Keratinocyte (primary cell): ENCODE measurements around the gene ECSCR. TPM values are rescaled to one million over a fixed set of nuclear protein-coding genes. Genes with fewer than 3 reads are reported as not detected.
"Not testable (repeated sequence)": the region's sequence is repeated elsewhere in the genome, so short reads cannot be mapped to it uniquely, and the experiment has no call there.

ENCODE experiments used
- DNase-seq: peaks from one replicate; pipeline ENCODE4 v3.0.0-alpha.2; 2011; ENCODE audit warnings: low read depth, missing footprints, low spot score
- FAIRE-seq: peaks from 2 replicates; lab custom pipeline; 2011; peaks lifted over from hg19 to GRCh38; lab: Jason Lieb, UNC
- H2AFZ ChIP-seq: 2 replicates; pipeline ENCODE4 v1.6.0; 2012; ENCODE audit warnings: low read length, control low read depth, inconsistent platforms; ENCODE audit not compliant: control insufficient read depth
- H3K27ac ChIP-seq: 2 replicates; pipeline ENCODE4 v1.5.1; 2011; ENCODE audit warnings: low read length; ENCODE audit not compliant: control insufficient read depth, insufficient read depth
- H3K27me3 ChIP-seq: 3 replicates; pipeline ENCODE4 v1.6.0; 2011; ENCODE audit warnings: low read length; ENCODE audit not compliant: control insufficient read depth, insufficient read depth; ENCODE audit errors: extremely low read depth
- H3K36me3 ChIP-seq, 2 experiments: 2 replicates in 1 of 2; 3 replicates in 1 of 2; pipeline ENCODE4 v1.5.1; 2011; ENCODE audit warnings: low read length in 2 of 2, mild to moderate bottlenecking in 1 of 2; ENCODE audit not compliant: control insufficient read depth in 2 of 2, insufficient read depth in 2 of 2; ENCODE audit errors: extremely low read depth in 1 of 2
- H3K4me1 ChIP-seq: 3 replicates; pipeline ENCODE4 v1.5.1; 2011; ENCODE audit warnings: low read length; ENCODE audit not compliant: control insufficient read depth, insufficient read depth; ENCODE audit errors: extremely low read depth
- H3K4me2 ChIP-seq: 3 replicates; pipeline ENCODE4 v1.6.0; 2011; ENCODE audit warnings: low read depth, low read length; ENCODE audit not compliant: control insufficient read depth, insufficient read depth; ENCODE audit errors: extremely low read depth
- H3K4me3 ChIP-seq, 3 experiments: fragments of 200-600 bp in 1 of 3; sonication (generic) in 1 of 3; 2 replicates in 2 of 3; 3 replicates in 1 of 3; pipeline ENCODE4 v1.5.1; 2011 to 2016; ENCODE audit warnings: low read length in 3 of 3, mild to moderate bottlenecking in 3 of 3, control low read depth in 2 of 3, inconsistent platforms in 1 of 3, low read depth in 1 of 3, mixed read lengths in 1 of 3, mixed run types in 1 of 3, moderate library complexity in 1 of 3; ENCODE audit not compliant: control insufficient read depth in 2 of 3, insufficient read depth in 2 of 3; ENCODE audit errors: extremely low read depth in 1 of 3
- H3K79me2 ChIP-seq: 2 replicates; pipeline ENCODE4 v1.6.0; 2012; ENCODE audit warnings: low read length; ENCODE audit not compliant: control insufficient read depth, insufficient read depth
- H3K9ac ChIP-seq: 3 replicates; pipeline ENCODE4 v1.6.0; 2011; ENCODE audit warnings: low read length; ENCODE audit not compliant: control insufficient read depth, insufficient read depth; ENCODE audit errors: extremely low read depth
- H3K9me1 ChIP-seq: 3 replicates; pipeline ENCODE4 v1.6.0; 2011; ENCODE audit warnings: low read length; ENCODE audit not compliant: control insufficient read depth, insufficient read depth; ENCODE audit errors: extremely low read depth
- H3K9me3 ChIP-seq: 2 replicates; pipeline ENCODE4 v1.5.1; 2012; ENCODE audit warnings: low read depth, low read length; ENCODE audit not compliant: control insufficient read depth
- H4K20me1 ChIP-seq: 3 replicates; pipeline ENCODE4 v1.6.0; 2011; ENCODE audit warnings: low read length; ENCODE audit not compliant: control insufficient read depth, insufficient read depth; ENCODE audit errors: extremely low read depth
- EZH2 ChIP-seq: IDR thresholded peaks from one replicate; pipeline ENCODE4 v1.6.1; 2012; ENCODE audit warnings: inconsistent platforms, mild to moderate bottlenecking, low read length, moderate library complexity
- dilution Hi-C: fragments of 300-500 bp; cut with MboI; formaldehyde crosslinking; loops from one replicate; pipeline ENCODE4 v1.7.0; 2020; ENCODE audit warnings: low sequenced_read_pairs; ENCODE audit not compliant: extremely low pct_ligation_motif_present
- polyA minus RNA-seq, 3 experiments: library from RNA; depleted of rRNA, polyadenylated mRNA; stranded (reverse); fragments of >200 nt; gene quantifications; 1 replicate in 1 of 3; 2 replicates in 1 of 3; 3 replicates in 1 of 3; pipeline ENCODE4 v1.2.3, GENCODE V29; 2011
- polyA plus RNA-seq, 5 experiments: library from polyadenylated mRNA; depleted of rRNA in 3 of 5; stranded (reverse) in 3 of 5; stranded (forward) in 1 of 5; unstranded in 1 of 5; fragments of >200 nt; gene quantifications; 1 replicate in 1 of 5; 2 replicates in 3 of 5; 3 replicates in 1 of 5; pipeline versions ENCODE4 v1.2.1 to v1.2.3, GENCODE V29; 2011 to 2012; ENCODE audit warnings: missing spikeins in 2 of 5, low read depth in 1 of 5, low replicate concordance in 1 of 5
- TF ChIP-seq, protein P1 (sequence below), 3 experiments: IDR thresholded peaks in 1 of 3; conservative IDR thresholded peaks in 1 of 3; optimal IDR thresholded peaks in 1 of 3; 2 replicates in 2 of 3; 3 replicates in 1 of 3; pipeline versions ENCODE3 to v1.5.1; 2011; ENCODE audit warnings: low read length in 3 of 3, mild to moderate bottlenecking in 3 of 3, moderate library complexity in 2 of 3, control low read depth in 1 of 3, inconsistent platforms in 1 of 3; ENCODE audit not compliant: insufficient read depth in 2 of 3; ENCODE audit errors: extremely low read depth in 1 of 3

Gene ECSCR, protein sequence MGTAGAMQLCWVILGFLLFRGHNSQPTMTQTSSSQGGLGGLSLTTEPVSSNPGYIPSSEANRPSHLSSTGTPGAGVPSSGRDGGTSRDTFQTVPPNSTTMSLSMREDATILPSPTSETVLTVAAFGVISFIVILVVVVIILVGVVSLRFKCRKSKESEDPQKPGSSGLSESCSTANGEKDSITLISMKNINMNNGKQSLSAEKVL
- polyA plus RNA-seq (not detected in 3 replicates), polyA minus RNA-seq (not detected in 3 replicates)
- not detected for polyA plus RNA-seq (2011; ENCODE audit: low read depth)
- not detected in 2 replicates for polyA plus RNA-seq (2011; cell fraction: cytosol; rRNA removed)
- polyA plus RNA-seq (2011; cell fraction: nucleus; rRNA removed), result 0.15 TPM in 1 of 2 replicates, not detected in the other
- polyA plus RNA-seq (2012; ENCODE audit: low replicate concordance), result not detected in 2 replicates
- polyA minus RNA-seq (2011; cell fraction: cytosol; rRNA and poly(A)+ RNA removed), result not detected
- not detected in 2 replicates for polyA minus RNA-seq (2011; cell fraction: nucleus; rRNA and poly(A)+ RNA removed)

DNA sequence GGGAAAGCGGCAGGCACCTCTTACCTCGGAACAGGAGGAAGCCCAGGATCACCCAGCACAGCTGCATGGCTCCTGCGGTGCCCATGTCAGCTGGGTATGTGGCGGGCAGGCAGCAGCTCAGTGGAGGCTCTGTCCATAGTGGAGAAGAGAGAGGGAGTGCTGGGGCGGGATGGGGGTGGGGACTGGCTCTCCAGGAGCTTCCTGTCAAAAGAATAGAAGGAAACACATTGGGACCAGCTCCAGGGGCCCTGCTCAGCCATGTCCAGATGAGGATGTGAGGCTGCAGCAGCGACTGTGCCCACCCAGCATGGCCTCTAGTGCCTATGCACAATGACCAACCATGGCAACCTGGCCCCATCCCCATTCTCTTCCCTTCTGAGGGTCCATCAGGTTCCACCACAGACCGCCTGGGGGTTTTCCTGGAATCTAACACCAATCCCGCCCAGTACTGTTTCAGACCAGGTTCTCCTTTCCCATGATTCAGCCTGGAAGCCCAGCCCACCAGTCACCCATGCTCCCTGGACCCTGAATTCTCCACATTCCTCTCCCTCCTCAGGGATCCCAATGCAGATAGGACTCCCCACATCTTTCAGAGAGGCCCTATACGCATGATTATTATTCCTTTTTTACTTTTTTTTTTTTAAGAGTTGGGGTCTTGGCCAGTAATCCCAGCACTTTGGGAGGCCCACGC, at the start of gene ECSCR:
TSS of gene ECSCR (minus strand) at position 158 of the 691 bp plus-strand sequence. CDS start at position 85, 73 bp downstream.
- no peak for TF ChIP-seq EZH2
- TF ChIP-seq, protein P1, sequence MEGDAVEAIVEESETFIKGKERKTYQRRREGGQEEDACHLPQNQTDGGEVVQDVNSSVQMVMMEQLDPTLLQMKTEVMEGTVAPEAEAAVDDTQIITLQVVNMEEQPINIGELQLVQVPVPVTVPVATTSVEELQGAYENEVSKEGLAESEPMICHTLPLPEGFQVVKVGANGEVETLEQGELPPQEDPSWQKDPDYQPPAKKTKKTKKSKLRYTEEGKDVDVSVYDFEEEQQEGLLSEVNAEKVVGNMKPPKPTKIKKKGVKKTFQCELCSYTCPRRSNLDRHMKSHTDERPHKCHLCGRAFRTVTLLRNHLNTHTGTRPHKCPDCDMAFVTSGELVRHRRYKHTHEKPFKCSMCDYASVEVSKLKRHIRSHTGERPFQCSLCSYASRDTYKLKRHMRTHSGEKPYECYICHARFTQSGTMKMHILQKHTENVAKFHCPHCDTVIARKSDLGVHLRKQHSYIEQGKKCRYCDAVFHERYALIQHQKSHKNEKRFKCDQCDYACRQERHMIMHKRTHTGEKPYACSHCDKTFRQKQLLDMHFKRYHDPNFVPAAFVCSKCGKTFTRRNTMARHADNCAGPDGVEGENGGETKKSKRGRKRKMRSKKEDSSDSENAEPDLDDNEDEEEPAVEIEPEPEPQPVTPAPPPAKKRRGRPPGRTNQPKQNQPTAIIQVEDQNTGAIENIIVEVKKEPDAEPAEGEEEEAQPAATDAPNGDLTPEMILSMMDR (optimal IDR thresholded peaks at IDR 0.05 in 1 of 3, IDR thresholded peaks at IDR 0.05 in 1 of 3, conservative IDR thresholded peaks at IDR 0.05 in 1 of 3; ENCODE audit: extremely low read depth in 1 of 3, insufficient read depth in 2 of 3, low read length in 3 of 3), result no peak
- no peak within 1 kb of the TSS for H3K4me3 ChIP-seq
- no peak within 1 kb of the TSS for H3K4me2 ChIP-seq

DNA sequence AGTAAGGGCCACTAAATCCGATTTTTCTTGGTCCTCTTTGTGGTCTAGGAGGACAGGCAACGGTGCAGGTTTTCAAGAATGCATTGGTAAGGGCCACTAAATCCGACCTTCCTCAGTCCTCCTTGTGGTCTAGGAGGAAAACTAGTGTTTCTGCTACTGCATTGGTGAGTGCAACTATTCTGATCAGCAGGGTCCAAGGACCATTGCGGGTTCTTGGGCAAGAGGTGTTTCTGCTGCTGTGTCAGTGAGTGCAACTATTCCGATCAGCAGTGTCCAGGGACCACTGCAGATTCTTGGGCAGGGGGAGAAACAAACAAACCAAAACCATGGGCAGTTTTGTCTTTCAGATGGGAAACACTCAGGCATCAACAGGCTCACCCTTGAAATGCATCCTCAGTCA, 42.2 kb upstream of the ECSCR start:
- FAIRE-seq, H3K9me3 ChIP-seq: not testable (repeated sequence)
- dilution Hi-C loops, result loop anchor here (10.0 kb wide), 1 partner anchor 70 kb away; no protein-coding TSS in a partner anchor

More for the DNA sequence above, at the start of gene ECSCR:
- no peak within 1 kb of the TSS for H3K27ac ChIP-seq
- FAIRE-seq, result no peak
- no peak within 1 kb of the TSS for H2AFZ ChIP-seq
- dilution Hi-C loops, result no loop called here
- no peaks in the 10 kb centered on the region for H3K27me3 ChIP-seq
- H3K79me2 ChIP-seq, result no peaks in the 10 kb centered on the region
- H3K9me3 ChIP-seq, result no peaks in the 10 kb centered on the region
- no peak for DNase-seq
- no peak within 1 kb of the TSS for H3K9ac ChIP-seq
- peaks cover 3% of the 10 kb centered on the region for H3K4me1 ChIP-seq
- H4K20me1 ChIP-seq, result no peaks in the 10 kb centered on the region
- H3K36me3 ChIP-seq, result no peaks in the 10 kb centered on the region
- H3K9me1 ChIP-seq, result no peaks in the 10 kb centered on the region

DNA sequence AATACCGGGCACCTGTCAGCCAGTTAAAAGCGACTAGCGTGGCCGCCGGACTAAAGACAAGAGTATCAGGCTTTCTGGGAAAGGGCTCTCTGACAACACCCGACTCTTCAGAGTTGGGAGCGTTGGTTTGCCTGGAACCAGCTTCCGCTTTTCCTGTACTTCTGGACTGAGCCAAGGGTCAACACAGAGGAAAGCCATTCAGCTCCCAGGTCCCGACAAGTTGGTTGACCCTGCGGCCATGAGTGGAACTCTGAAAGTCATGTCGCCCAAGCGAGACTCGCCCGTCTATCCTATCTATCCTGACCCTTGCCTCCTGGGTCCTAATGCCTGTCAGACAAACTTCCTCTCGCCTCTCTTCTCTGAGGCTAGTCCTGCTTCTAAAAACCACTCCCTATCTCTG, 41.3 kb upstream of the ECSCR start:
- FAIRE-seq, result not testable (repeated sequence)

More for the DNA sequence above, 42.2 kb upstream of the ECSCR start:
- H4K20me1 ChIP-seq, H3K9me1 ChIP-seq, H3K4me1 ChIP-seq, H3K36me3 ChIP-seq, H2AFZ ChIP-seq, H3K9ac ChIP-seq, H3K4me2 ChIP-seq, DNase-seq, H3K4me3 ChIP-seq, H3K79me2 ChIP-seq, H3K27ac ChIP-seq, H3K27me3 ChIP-seq: not testable (repeated sequence)

More for the DNA sequence above, 41.3 kb upstream of the ECSCR start:
- H3K9me1 ChIP-seq, H3K4me3 ChIP-seq, H3K27me3 ChIP-seq, H3K27ac ChIP-seq, H3K4me2 ChIP-seq, H2AFZ ChIP-seq, H4K20me1 ChIP-seq, H3K9ac ChIP-seq, H3K9me3 ChIP-seq, DNase-seq, H3K4me1 ChIP-seq, H3K36me3 ChIP-seq, H3K79me2 ChIP-seq: not testable (repeated sequence)
- dilution Hi-C loops, result loop anchor here (10.0 kb wide), 1 partner anchor 71 kb away; no protein-coding TSS in a partner anchor
